OCI-LY7 (cell line): ENCODE data around the gene KCNJ12.
"Not testable (repeated sequence)": the region's sequence is repeated elsewhere in the genome, so short reads cannot be mapped to it uniquely, and the experiment has no call there.

Experiments
- CTCF ChIP-seq: fragments of 200-600 bp; sonication (generic); conservative IDR thresholded peaks from 2 replicates; pipeline ENCODE4 v1.5.1; 2014; ENCODE audit warnings: mild to moderate bottlenecking, antibody characterized with exemption, low read length, moderate library complexity, mixed read lengths
- EZH2phosphoT487 ChIP-seq: fragments of 200-600 bp; sonication (generic); IDR thresholded peaks from 2 replicates; pipeline ENCODE4 v1.6.1; 2018; ENCODE audit warnings: low read depth, borderline replicate concordance, mild to moderate bottlenecking, mixed run types, antibody characterized with exemption, low read length, moderate library complexity, mixed read lengths

GRCh38 chr17:21410371-21410770 lies 34.2 kb downstream of the KCNJ12 start:
- TF ChIP-seq CTCF, EZH2phosphoT487: not testable (repeated sequence)
